Suprapubic skin (tissue), 3 donors: ENCODE data around the gene NUDT3.

Experiments
- CTCF ChIP-seq, 2 donors: fragments of 200-600 bp in 1 of 2; fragments of 450-650 bp in 1 of 2; sonication (generic) in 1 of 2; IDR thresholded peaks; one replicate each; pipeline ENCODE4 v1.5.1; 2016 to 2019; ENCODE audit warnings: antibody characterized with exemption in 2 of 2, mild to moderate bottlenecking in 1 of 2, moderate library complexity in 1 of 2
- EP300 ChIP-seq: sonication (generic); formaldehyde crosslinking; IDR thresholded peaks from one replicate; pipeline ENCODE4 v1.6.1; 2017; ENCODE audit warnings: antibody characterized with exemption

GRCh38 chr6:34338811-34339210 is 53.7 kb downstream of the NUDT3 start:
- TF ChIP-seq CTCF (IDR thresholded peaks at IDR 0.05) (no peak), EP300 (no peak)
